AG09319 (cell line): ENCODE measurements around the gene ERGIC3.
"Not testable (repeated sequence)": the region's sequence is repeated elsewhere in the genome, so short reads cannot be mapped to it uniquely, and the experiment has no call there.

Experiments
- DNase-seq: peaks from one replicate; pipeline ENCODE4 v3.0.0-alpha.2; 2010; ENCODE audit warnings: low read depth; ENCODE audit errors: extremely low read depth
- CTCF ChIP-seq: IDR thresholded peaks from 2 replicates; pipeline ENCODE4 v1.5.1; 2011; ENCODE audit warnings: low read depth, mild to moderate bottlenecking, inconsistent platforms, low read length, moderate library complexity

Gene ERGIC3

DNA sequence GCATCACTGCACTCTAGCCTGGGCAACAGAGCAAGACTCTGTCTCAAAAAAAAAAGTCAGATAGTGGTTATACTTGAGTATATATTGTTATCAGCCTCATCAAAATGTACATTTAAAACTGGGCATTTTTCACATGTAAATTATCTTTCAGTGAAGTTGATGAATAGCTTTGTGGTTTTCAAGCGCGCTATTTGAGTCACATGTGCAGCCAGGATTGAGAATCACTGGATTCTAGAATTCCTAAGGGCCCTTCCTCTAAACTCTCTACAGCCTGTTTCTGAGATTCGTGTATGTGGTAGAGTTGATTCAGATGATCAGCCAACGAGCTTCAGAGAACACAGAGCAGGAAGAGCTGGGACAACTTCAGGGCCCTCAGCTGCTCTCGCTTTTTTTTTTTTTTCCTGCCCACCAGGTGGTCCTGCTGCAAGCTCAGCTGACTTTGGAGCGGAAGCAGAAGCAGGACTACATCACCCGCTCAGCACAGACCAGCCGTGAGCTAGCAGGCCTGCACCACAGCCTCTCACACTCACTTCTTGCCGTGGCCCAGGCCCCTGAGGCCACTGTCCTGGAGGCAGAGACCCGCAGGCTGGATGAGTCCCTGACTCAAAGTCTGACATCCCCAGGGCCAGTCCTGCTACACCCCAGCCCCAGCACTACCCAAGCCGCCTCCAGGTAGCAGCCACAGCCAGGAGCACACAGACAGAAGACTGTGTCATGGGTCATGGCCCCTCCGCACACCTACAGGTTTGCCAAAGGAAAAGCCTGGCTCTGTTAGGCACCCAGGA, 30.7 kb upstream of the ERGIC3 start:
- TF ChIP-seq CTCF: no peak
- no peak for DNase-seq

GRCh38 chr20:35511814-35512420, 30.0 kb upstream of the ERGIC3 start:
- TF ChIP-seq CTCF: peak; percentile 63
- DNase-seq: peak; percentile 8

DNA sequence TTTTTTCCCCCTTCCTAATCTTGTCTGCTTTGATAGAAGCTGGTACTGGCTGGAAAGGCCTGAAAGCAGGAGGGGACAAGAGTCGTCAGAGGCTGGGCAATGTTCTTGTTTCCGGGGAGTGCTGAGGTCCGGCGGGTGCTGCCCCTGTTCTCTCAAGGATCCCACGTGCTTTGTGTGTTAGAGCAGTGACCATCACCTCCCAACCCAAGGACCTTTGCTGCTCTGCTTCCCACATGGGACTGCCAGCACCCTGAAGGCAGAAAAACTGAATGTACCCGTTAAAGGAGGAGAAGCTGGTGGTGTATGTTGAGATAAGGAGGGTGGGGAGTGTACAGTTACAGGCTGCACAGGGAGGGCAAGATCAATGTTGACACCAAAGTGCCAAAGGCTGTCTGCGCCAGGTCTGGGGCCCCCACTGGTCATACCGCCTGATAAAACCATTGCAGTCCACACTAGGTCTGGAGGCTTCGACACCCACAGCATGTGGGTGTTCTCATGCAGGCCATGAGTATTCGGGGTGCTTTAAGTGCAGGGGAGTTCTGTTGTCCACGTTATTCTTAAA, 27.4 kb upstream of the ERGIC3 start:
- no peak for DNase-seq
- no peak for TF ChIP-seq CTCF

DNA sequence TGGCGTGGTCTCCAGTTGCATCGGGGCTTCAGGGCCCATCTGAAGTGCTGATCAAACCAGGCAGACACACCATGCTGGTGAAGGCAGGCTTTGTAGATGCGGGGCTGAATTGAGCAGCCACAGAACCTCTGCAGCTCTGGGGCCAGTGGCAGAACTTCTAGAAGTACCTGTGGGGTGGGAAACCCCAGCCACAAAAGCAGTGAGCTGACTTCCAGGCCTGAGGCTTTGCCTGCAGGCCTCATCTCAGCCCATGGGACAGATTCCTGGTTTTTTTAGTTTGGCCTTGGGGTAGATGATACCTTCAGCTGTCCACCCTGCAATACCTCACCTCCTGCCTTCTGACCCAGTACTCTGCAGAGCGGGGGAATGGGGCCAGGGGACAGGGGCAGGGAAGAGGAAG, 26.5 kb upstream of the ERGIC3 start:
- DNase-seq: no peak
- no peak for TF ChIP-seq CTCF

- TF ChIP-seq CTCF: no peak
- peak; percentile 15 for DNase-seq
These were observed 25.8 kb upstream of the ERGIC3 start for GRCh38 chr20:35515949-35516645.

- TF ChIP-seq CTCF: no peak
- DNase-seq: no peak
These were observed 24.8 kb upstream of the ERGIC3 start for GRCh38 chr20:35517125-35517524.

DNA sequence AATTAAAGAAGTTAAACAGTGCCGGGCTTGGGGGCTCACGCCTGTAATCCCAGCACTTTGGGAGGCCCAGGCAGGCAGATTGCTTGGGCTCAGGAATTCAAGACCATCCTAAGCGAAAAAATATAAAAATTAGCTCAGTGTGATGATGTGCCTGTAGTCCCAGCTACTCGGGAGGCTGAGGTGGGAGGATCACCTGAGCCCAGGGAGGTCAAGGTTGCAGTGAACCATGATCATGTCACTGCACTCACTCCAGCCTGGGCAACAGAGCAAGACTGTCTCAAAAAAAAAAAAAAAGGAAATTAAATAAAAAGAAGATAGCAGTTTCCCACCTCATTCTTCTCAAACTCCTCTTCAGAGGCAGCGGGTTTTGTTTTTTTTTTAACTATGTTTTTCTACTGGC, 24.1 kb upstream of the ERGIC3 start:
- not testable (repeated sequence) for DNase-seq
